Large intestine (tissue), 3 donors: ENCODE data around the gene SMG6. TPM values are rescaled to one million over a fixed set of nuclear protein-coding genes. Genes with fewer than 3 reads are reported as not detected.
A peak's percentile ranks its signal among the peaks of the same experiment; 100 is the strongest.
"Not testable (repeated sequence)": the region's sequence is repeated elsewhere in the genome, so short reads cannot be mapped to it uniquely, and the experiment has no call there.

Experiments
- DNase-seq, 2 donors: peaks; one replicate each; pipeline versions ENCODE4 v3.0.0 to v3.0.0-alpha.2; 2013
- H3K27ac ChIP-seq: one replicate; pipeline ENCODE4 v1.5.1; 2013; ENCODE audit warnings: low read length
- H3K27me3 ChIP-seq: 2 replicates; pipeline ENCODE4 v1.6.1; 2013; ENCODE audit warnings: low read length; ENCODE audit not compliant: control insufficient read depth, insufficient read depth
- H3K36me3 ChIP-seq: 2 replicates; pipeline ENCODE4 v1.6.1; 2013; ENCODE audit warnings: low read length; ENCODE audit not compliant: control insufficient read depth, insufficient read depth
- H3K4me1 ChIP-seq: one replicate; pipeline ENCODE4 v1.6.1; 2013; ENCODE audit warnings: low read length; ENCODE audit not compliant: control insufficient read depth, insufficient read depth
- H3K4me3 ChIP-seq: one replicate; pipeline ENCODE4 v1.5.1; 2013; ENCODE audit warnings: low read length
- H3K9me3 ChIP-seq: one replicate; pipeline ENCODE4 v1.6.1; 2013; ENCODE audit warnings: mild to moderate bottlenecking, low read depth, low read length, moderate library complexity; ENCODE audit not compliant: control insufficient read depth
- WGBS: methylation state at CpG from one replicate; pipeline ENCODE4 v1.1.5; 2013; ENCODE audit warnings: low lambda C conversion rate; ENCODE audit not compliant: insufficient coverage; 5-methylcytosine and 5-hydroxymethylcytosine counted together
- polyA plus RNA-seq: library from polyadenylated mRNA; unstranded; fragments of 120-200 nt; gene quantifications from one replicate; pipeline ENCODE4 v1.2.1, GENCODE V29; 2013

Gene SMG6
- polyA plus RNA-seq, 1 donor, result 18.0 TPM

DNA sequence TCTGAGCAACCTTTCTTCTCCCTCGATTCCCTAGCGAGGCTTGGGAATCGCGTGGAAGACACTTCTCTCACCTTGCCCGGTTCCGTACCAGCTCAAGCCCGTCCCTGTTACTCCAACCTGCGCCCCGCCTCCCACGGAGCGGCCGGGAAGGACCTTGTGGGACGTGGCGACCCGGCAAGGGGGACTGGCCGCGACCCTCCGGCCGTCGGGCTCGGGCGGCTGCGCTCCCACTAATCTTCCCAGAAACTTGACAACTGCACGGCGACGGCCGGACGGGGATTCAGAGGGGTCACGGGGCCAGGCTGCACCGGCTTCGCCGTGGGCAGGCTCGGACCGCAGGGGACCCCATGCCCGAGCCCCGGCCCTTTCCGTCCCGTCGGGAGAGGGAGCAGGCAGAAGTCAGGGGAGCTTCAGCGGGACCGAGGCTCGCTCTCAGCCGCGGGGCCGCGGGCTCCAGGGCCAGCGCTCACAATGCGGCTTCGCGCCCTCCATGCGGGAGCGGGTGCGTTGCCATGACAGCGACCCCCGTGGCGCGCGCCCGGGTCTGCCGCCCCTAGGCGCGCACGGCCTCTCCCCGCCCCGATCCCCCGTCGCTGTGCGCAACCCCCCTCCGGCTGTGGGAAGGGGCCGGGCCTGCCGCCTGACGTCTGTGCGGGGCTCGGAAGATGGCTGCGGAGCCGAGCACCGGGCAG, 33.4 kb upstream of the SMG6 start, which contains the start of gene SGSM2:
TSS of gene SGSM2 (plus strand) at position 650 of the 692 bp plus-strand sequence. CDS start 188 bp downstream, outside the sequence.
- peak; percentile 34 to 67 for DNase-seq
- no peaks in the 10 kb centered on the region for H3K27me3 ChIP-seq
- peak within 1 kb of the TSS; percentile 92 for H3K27ac ChIP-seq
- H3K36me3 ChIP-seq, result peaks cover 33% of the 10 kb centered on the region
- H3K9me3 ChIP-seq, result no peaks in the 10 kb centered on the region
- no CpG with 5 or more reads among the region's 77 CpGs for WGBS
- H3K4me3 ChIP-seq, result peak within 1 kb of the TSS; percentile 86
- peaks cover 11% of the 10 kb centered on the region for H3K4me1 ChIP-seq

GRCh38 chr17:2336215-2336851, 32.7 kb upstream of the SMG6 start, which contains the start of gene TSR1:
Gene TSR1 (minus strand): TSS chr17:2336457. CDS start chr17:2336427, 30 bp downstream.
- peak within 1 kb of the TSS; percentile 92 for H3K27ac ChIP-seq
- H3K9me3 ChIP-seq, result no peaks in the 10 kb centered on the region
- no CpG with 5 or more reads among the region's 48 CpGs for WGBS
- peak within 1 kb of the TSS; percentile 86 for H3K4me3 ChIP-seq
- peaks cover 37% of the 10 kb centered on the region for H3K36me3 ChIP-seq
- peak; percentile 87 to 92 for DNase-seq
- no peaks in the 10 kb centered on the region for H3K27me3 ChIP-seq
- H3K4me1 ChIP-seq, result peaks cover 11% of the 10 kb centered on the region

DNA sequence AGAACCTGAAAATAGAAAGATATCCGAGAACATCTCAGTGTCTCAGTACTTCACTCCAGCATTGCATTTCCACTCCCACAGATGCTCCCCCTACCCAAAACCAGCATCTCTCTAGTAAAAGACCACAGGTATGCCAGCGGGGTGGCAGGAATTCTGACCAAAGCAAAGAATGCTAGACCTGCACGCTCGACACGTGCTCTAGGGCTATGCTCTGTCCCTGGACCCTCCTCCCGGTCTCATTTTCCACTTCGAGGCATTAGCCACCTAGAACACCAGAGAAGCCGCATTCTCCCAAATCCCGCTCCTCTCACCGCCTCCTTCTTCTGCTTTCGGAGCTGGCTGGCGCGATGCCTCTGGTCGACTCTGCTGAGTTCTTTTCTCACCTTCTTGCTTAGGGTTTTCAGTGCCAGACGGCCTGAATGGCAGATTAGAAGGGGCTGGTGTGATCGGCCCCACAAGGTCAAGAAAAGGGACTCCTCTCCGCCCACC, 32.2 kb upstream of the SMG6 start:
- WGBS, result no CpG with 5 or more reads among the region's 17 CpGs
- peaks cover 11% of the 10 kb centered on the region for H3K4me1 ChIP-seq
- no peaks in the 10 kb centered on the region for H3K9me3 ChIP-seq
- H3K36me3 ChIP-seq, result peaks cover 43% of the 10 kb centered on the region
- no peak overlapping the region for H3K27ac ChIP-seq
- no peaks in the 10 kb centered on the region for H3K27me3 ChIP-seq
- DNase-seq, result no peak
- peak overlapping the region; percentile 86 for H3K4me3 ChIP-seq

GRCh38 chr17:2331303-2331702, 27.7 kb upstream of the SMG6 start:
- no peak overlapping the region for H3K27ac ChIP-seq

GRCh38 chr17:2323629-2324314, 20.2 kb upstream of the SMG6 start:
- no CpG with 5 or more reads among the region's 2 CpGs for WGBS
- no peak for DNase-seq
- Histone ChIP-seq H3K36me3 (peaks cover 53% of the 10 kb centered on the region), H3K9me3 (no peaks in the 10 kb centered on the region), H3K4me1 (no peaks in the 10 kb centered on the region), H3K27ac (no peak overlapping the region), H3K4me3 (no peak overlapping the region), H3K27me3 (no peaks in the 10 kb centered on the region)

More at GRCh38 chr17:2331303-2331702, 27.7 kb upstream of the SMG6 start:
- no CpG with 5 or more reads among the region's 3 CpGs for WGBS
- Histone ChIP-seq H3K36me3 (peaks cover 71% of the 10 kb centered on the region), H3K9me3 (no peaks in the 10 kb centered on the region), H3K27me3 (no peaks in the 10 kb centered on the region), H3K4me3 (no peak overlapping the region), H3K4me1 (peaks cover 7% of the 10 kb centered on the region)
- DNase-seq, result no peak

- no peaks in the 10 kb centered on the region for H3K4me1 ChIP-seq
- peaks cover 44% of the 10 kb centered on the region for H3K36me3 ChIP-seq
- no peaks in the 10 kb centered on the region for H3K9me3 ChIP-seq
- no peak for DNase-seq
- H3K27ac ChIP-seq, result no peak overlapping the region
- no peaks in the 10 kb centered on the region for H3K27me3 ChIP-seq
- no peak overlapping the region for H3K4me3 ChIP-seq
- WGBS, result 100% methylated on average over 1 of the region's 1 CpG
Observed at GRCh38 chr17:2321399-2321798, 17.8 kb upstream of the SMG6 start.

GRCh38 chr17:2319051-2319450, 15.5 kb upstream of the SMG6 start:
- Histone ChIP-seq H3K27me3 (no peaks in the 10 kb centered on the region), H3K4me3 (no peak overlapping the region), H3K36me3 (peaks cover 26% of the 10 kb centered on the region), H3K27ac (no peak overlapping the region), H3K4me1 (no peaks in the 10 kb centered on the region), H3K9me3 (no peaks in the 10 kb centered on the region)
- DNase-seq, result no peak

DNA sequence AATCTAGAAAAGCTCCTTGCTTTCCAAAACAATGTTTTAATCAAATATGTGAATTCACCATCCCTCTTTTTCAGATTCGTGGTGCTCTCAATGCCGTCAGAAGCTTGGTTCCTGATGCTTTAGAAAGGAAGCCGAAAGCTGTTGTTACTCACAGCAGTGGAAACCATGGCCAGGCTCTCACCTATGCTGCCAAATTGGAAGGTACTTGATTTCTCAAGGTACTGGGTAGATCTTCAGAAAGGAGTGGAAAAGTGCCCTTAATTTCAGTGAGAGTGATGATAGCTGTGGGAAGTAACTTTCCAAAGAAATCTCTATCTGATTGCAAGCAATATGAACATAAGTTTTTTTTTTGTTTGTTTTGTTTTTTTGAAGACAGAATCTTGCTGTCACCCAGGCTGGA, 14.2 kb upstream of the SMG6 start:
- H3K4me1 ChIP-seq, result no peaks in the 10 kb centered on the region
- no peaks in the 10 kb centered on the region for H3K27me3 ChIP-seq
- H3K9me3 ChIP-seq, result no peaks in the 10 kb centered on the region
- H3K36me3 ChIP-seq, result peaks cover 15% of the 10 kb centered on the region
- DNase-seq, result no peak
- no peak overlapping the region for H3K27ac ChIP-seq
- no peak overlapping the region for H3K4me3 ChIP-seq
- WGBS, result no CpG with 5 or more reads among the region's 3 CpGs

GRCh38 chr17:2316916-2317205, 13.3 kb upstream of the SMG6 start:
- H3K27ac ChIP-seq, result not testable (repeated sequence)

GRCh38 chr17:2312736-2313135, 9.2 kb upstream of the SMG6 start:
- H3K4me1 ChIP-seq, result no peaks in the 10 kb centered on the region
- H3K36me3 ChIP-seq, result no peaks in the 10 kb centered on the region
- WGBS, result no CpG with 5 or more reads among the region's 5 CpGs
- no peaks in the 10 kb centered on the region for H3K27me3 ChIP-seq
- H3K9me3 ChIP-seq, result no peaks in the 10 kb centered on the region
- no peak overlapping the region for H3K27ac ChIP-seq
- no peak overlapping the region for H3K4me3 ChIP-seq
- no peak for DNase-seq

More at GRCh38 chr17:2316916-2317205, 13.3 kb upstream of the SMG6 start:
- not testable (repeated sequence) for H3K9me3 ChIP-seq, H3K4me3 ChIP-seq, H3K4me1 ChIP-seq, DNase-seq, H3K27me3 ChIP-seq
- WGBS, result no CpG with 5 or more reads among the region's 7 CpGs
- peaks cover 11% of the 10 kb centered on the region for H3K36me3 ChIP-seq
